Upper lobe of right lung (tissue), 1 donor: ENCODE measurements around the gene MEIS1. TPM values are rescaled to one million over a fixed set of nuclear protein-coding genes. Genes with fewer than 3 reads are reported as not detected.

Source experiments
- ATAC-seq: fragments of 200-7000 bp; cut with Tn5 transposase; one replicate; pipeline ENCODE4 v1.9.1; 2020; ENCODE audit warnings: mild to moderate bottlenecking, moderate library complexity
- DNase-seq: peaks from one replicate; pipeline ENCODE4 v3.0.0-alpha.2; 2020
- H3K27ac ChIP-seq: fragments of 200-600 bp; one replicate; pipeline ENCODE4 v1.8.0; 2022
- H3K27me3 ChIP-seq: fragments of 200-600 bp; one replicate; pipeline ENCODE4 v1.8.0; 2022; ENCODE audit warnings: mild to moderate bottlenecking
- H3K36me3 ChIP-seq: fragments of 200-600 bp; one replicate; pipeline ENCODE4 v1.8.0; 2022
- H3K4me1 ChIP-seq: fragments of 200-600 bp; one replicate; pipeline ENCODE4 v1.8.0; 2022
- H3K4me3 ChIP-seq: fragments of 200-600 bp; one replicate; pipeline ENCODE4 v1.8.0; 2022; ENCODE audit warnings: mild to moderate bottlenecking
- H3K9me3 ChIP-seq: fragments of 200-600 bp; one replicate; pipeline ENCODE4 v1.8.0; 2022
- intact Hi-C: fragments of 100-400 bp; cut with DNase I; formaldehyde crosslinking; loops from one replicate; pipeline ENCODE4 v1.11.0; 2022
- total RNA-seq: library from RNA; stranded (reverse); fragmentation: NEBNext Ultra II Directional; extraction: Animal tissue kit (Norgen Biotek cat#: 25700); gene quantifications from one replicate; pipeline ENCODE4 v1.2.1, GENCODE V29; 2021
- TF ChIP-seq, protein P1 (sequence below): fragments of 200-600 bp; IDR thresholded peaks from one replicate; pipeline ENCODE4 v1.8.0; 2022; ENCODE audit warnings: antibody characterized with exemption
- donor health status: DM: no; HTN: yes; CAD: no; lungs with severe emphysema.

Gene MEIS1
- total RNA-seq, 1 donor from 2014 or later: 48.0 TPM

- Histone ChIP-seq H3K4me1 (peaks cover 4% of the 10 kb centered on the region), H3K36me3 (no peaks in the 10 kb centered on the region), H3K9me3 (no peaks in the 10 kb centered on the region), H3K27me3 (peaks cover 31% of the 10 kb centered on the region), H3K27ac (no peak overlapping the region), H3K4me3 (no peak overlapping the region)
- no peak for DNase-seq
- TF ChIP-seq, protein P1, sequence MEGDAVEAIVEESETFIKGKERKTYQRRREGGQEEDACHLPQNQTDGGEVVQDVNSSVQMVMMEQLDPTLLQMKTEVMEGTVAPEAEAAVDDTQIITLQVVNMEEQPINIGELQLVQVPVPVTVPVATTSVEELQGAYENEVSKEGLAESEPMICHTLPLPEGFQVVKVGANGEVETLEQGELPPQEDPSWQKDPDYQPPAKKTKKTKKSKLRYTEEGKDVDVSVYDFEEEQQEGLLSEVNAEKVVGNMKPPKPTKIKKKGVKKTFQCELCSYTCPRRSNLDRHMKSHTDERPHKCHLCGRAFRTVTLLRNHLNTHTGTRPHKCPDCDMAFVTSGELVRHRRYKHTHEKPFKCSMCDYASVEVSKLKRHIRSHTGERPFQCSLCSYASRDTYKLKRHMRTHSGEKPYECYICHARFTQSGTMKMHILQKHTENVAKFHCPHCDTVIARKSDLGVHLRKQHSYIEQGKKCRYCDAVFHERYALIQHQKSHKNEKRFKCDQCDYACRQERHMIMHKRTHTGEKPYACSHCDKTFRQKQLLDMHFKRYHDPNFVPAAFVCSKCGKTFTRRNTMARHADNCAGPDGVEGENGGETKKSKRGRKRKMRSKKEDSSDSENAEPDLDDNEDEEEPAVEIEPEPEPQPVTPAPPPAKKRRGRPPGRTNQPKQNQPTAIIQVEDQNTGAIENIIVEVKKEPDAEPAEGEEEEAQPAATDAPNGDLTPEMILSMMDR: no peak
- no peak for ATAC-seq
- intact Hi-C loops: no loop called here
These were observed 4.2 kb upstream of the MEIS1 start for GRCh38 chr2:66430505-66431273.

DNA sequence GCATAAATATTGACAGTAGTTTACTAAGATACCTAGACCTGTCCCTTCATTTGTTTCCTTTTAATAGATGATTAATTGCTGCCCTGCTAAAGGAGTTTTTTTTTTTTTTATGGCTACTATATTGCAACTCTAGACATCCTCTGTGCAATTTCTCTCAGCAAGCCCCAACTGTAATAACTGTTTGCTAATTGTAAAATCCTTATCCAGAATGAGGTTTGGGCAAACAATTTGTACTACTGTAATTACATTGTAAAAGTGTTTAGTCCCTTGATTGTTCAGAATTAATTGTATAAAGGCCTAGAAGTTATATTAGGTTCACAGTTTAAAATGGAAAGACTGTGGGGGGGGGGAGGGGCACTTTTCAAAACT lies 3.7 kb upstream of the MEIS1 start:
- Histone ChIP-seq H3K36me3 (no peaks in the 10 kb centered on the region), H3K9me3 (no peaks in the 10 kb centered on the region), H3K4me1 (peaks cover 4% of the 10 kb centered on the region), H3K27me3 (peaks cover 25% of the 10 kb centered on the region), H3K4me3 (no peak overlapping the region), H3K27ac (no peak overlapping the region)
- ATAC-seq (no peak), DNase-seq (no peak)
- intact Hi-C loops: no loop called here
- TF ChIP-seq, protein P1: no peak

DNA sequence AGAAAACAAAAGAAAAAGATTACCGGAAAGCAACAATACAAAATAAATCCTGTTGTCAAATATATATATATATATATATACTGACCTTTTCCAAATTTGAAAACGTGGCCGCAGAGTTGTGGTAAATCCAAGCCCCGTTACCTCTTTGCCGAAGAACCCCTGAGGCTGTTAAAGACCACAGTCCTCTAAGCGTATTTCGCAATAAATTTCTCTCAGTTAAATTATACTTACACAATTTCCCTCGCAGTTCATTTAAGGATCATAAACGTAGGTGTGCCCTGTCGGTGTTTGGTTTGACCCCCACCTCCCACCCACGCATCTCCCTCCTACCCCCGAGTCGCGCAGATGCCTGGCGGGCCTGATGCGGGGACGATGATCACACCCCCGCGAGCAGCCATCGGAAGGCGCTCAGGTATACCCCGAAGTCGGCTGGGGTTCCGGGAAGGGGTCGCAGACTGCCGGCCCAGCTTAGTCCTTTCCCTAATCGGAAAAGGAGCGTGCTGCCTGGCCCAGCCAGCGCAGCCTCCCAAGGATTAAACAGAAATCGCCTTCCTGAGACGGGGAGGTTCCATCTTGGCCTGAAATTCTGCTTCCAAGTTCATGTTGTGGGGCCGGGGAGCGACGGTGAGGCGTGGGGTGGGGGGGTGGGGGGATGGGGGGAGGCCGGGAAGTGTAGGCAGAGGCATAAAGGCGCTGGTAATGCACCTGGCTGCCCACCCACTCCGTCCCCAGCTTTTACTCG lies 2.9 kb upstream of the MEIS1 start:
- intact Hi-C loops: no loop called here
- DNase-seq: no peak
- no peaks in the 10 kb centered on the region for H3K36me3 ChIP-seq
- H3K4me3 ChIP-seq: no peak overlapping the region
- peaks cover 4% of the 10 kb centered on the region for H3K4me1 ChIP-seq
- H3K9me3 ChIP-seq: no peaks in the 10 kb centered on the region
- peaks cover 18% of the 10 kb centered on the region for H3K27me3 ChIP-seq
- H3K27ac ChIP-seq: no peak overlapping the region
- no peak for ATAC-seq
- TF ChIP-seq, protein P1: no peak

GRCh38 chr2:66432801-66433694 lies 1.9 kb upstream of the MEIS1 start:
- no peaks in the 10 kb centered on the region for H3K9me3 ChIP-seq
- peaks cover 18% of the 10 kb centered on the region for H3K27me3 ChIP-seq
- H3K4me1 ChIP-seq: peaks cover 4% of the 10 kb centered on the region
- H3K27ac ChIP-seq: peak overlapping the region; percentile 93
- H3K4me3 ChIP-seq: peak overlapping the region; percentile 67
- H3K36me3 ChIP-seq: no peaks in the 10 kb centered on the region
- ATAC-seq: peak; percentile 76
- TF ChIP-seq, protein P1: no peak
- DNase-seq: peak; percentile 80
- intact Hi-C loops: no loop called here

DNA sequence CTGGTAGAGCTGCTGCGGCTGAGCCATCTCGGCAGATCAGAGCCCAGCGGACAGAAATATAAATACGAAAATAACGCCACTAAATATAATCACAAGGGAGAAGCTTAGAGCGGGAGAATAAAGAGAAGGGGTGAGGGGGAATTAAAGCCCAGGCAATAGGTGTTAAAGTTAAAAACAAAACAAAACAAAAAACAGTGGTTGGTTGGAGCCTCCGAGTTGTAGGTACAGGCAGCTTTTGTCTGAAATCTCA lies 1.3 kb upstream of the MEIS1 start:
- DNase-seq (no peak), ATAC-seq (no peak)
- no peaks in the 10 kb centered on the region for H3K9me3 ChIP-seq
- peak overlapping the region; percentile 67 for H3K4me3 ChIP-seq
- peaks cover 4% of the 10 kb centered on the region for H3K4me1 ChIP-seq
- H3K27ac ChIP-seq: peak overlapping the region; percentile 93
- TF ChIP-seq, protein P1: no peak
- H3K27me3 ChIP-seq: peaks cover 22% of the 10 kb centered on the region
- intact Hi-C loops: no loop called here
- H3K36me3 ChIP-seq: no peaks in the 10 kb centered on the region
